Astrocyte of the spinal cord (primary cell): Measurements from ENCODE around the gene CRISPLD2.

Experiments used
- DNase-seq: peaks from one replicate; pipeline ENCODE4 v3.0.0; 2011; ENCODE audit warnings: low read depth, low spot score
- H3K4me3 ChIP-seq: 2 replicates; pipeline ENCODE4 v1.5.1; 2011; ENCODE audit warnings: low read depth, mild to moderate bottlenecking, low read length, moderate library complexity
- CTCF ChIP-seq: IDR thresholded peaks from 2 replicates; pipeline ENCODE4 v1.5.1; 2012; ENCODE audit warnings: low read depth, mild to moderate bottlenecking, low read length, inconsistent platforms
- in situ Hi-C: cut with HindIII; loops from 2 replicates; pipeline ENCODE4 v1.10.0; 2017; ENCODE audit warnings: low sequenced_read_pairs

Gene CRISPLD2

GRCh38 chr16:84825896-84826557 is 6.2 kb downstream of the CRISPLD2 start:
- DNase-seq, result peak; percentile 20
- H3K4me3 ChIP-seq, result no peak overlapping the region
- in situ Hi-C loops, result no loop called here
- TF ChIP-seq CTCF, result no peak

GRCh38 chr16:84826558-84826941 is 6.8 kb downstream of the CRISPLD2 start:
- no peak overlapping the region for H3K4me3 ChIP-seq
- no peak for DNase-seq
- in situ Hi-C loops, result no loop called here
- TF ChIP-seq CTCF, result no peak

GRCh38 chr16:84827131-84827574 is 7.4 kb downstream of the CRISPLD2 start:
- TF ChIP-seq CTCF, result no peak
- in situ Hi-C loops, result no loop called here
- DNase-seq, result no peak
- no peak overlapping the region for H3K4me3 ChIP-seq

- no peak overlapping the region for H3K4me3 ChIP-seq
- no peak for DNase-seq
- no peak for TF ChIP-seq CTCF
- in situ Hi-C loops, result no loop called here
Measured at GRCh38 chr16:84827897-84828296, 8.1 kb downstream of the CRISPLD2 start.

- in situ Hi-C loops, result no loop called here
- no peak for DNase-seq
- H3K4me3 ChIP-seq, result no peak overlapping the region
- no peak for TF ChIP-seq CTCF
Measured at GRCh38 chr16:84828322-84828721, 8.5 kb downstream of the CRISPLD2 start.

- in situ Hi-C loops, result no loop called here
Measured at GRCh38 chr16:84829168-84829965, 9.6 kb downstream of the CRISPLD2 start.

More at GRCh38 chr16:84829168-84829965, 9.6 kb downstream of the CRISPLD2 start:
- DNase-seq, result peak; percentile 93
- TF ChIP-seq CTCF, result no peak
- H3K4me3 ChIP-seq, result no peak overlapping the region
